Measurements from ENCODE around the gene MELTF. TPM values are rescaled to one million over a fixed set of nuclear protein-coding genes. Genes with fewer than 3 reads are reported as not detected.

MELTF gene
- total RNA-seq, 1 experiment from 2014 or later, result 9.2 TPM

- no peaks in the 10 kb centered on the region for H3K23me2 ChIP-seq (ENCODE audit: insufficient read length, low read depth, low read length, poor library complexity, severe bottlenecking)
- H3K4me2 ChIP-seq (ENCODE audit: insufficient read depth, insufficient read length, low read length), result no peak overlapping the region
- H2BK120ac ChIP-seq (ENCODE audit: low read depth, low read length, poor library complexity, severe bottlenecking), result no peak overlapping the region
- H3K23ac ChIP-seq (ENCODE audit: insufficient read length, low read depth, low read length), result peak overlapping the region; percentile 27
- Mint-ChIP-seq H3K36me3 (ENCODE audit: insufficient read depth in 1 of 3, low read depth in 3 of 3) (no peaks in the 10 kb centered on the region), H3K9me3 (no peaks in the 10 kb centered on the region), H3K27ac (no peak overlapping the region), H3K27me3 (ENCODE audit: low read depth) (no peaks in the 10 kb centered on the region; the same call in 1 of the 2 replicates), H3K4me3 (no peak overlapping the region), H3K4me1 (peaks cover 0 to 7% of the 10 kb centered on the region in 2 experiments; a peak in 2 of 4 replicates)
- no peak overlapping the region for H4K5ac ChIP-seq (ENCODE audit: insufficient read length, low read depth, low read length)
- H3K27me3 ChIP-seq (ENCODE audit: insufficient read depth, low read length), result no peaks in the 10 kb centered on the region
- H3T11ph ChIP-seq (ENCODE audit: low read length), result no peak overlapping the region
- H3K4ac ChIP-seq (ENCODE audit: low read depth, low read length), result no peak overlapping the region
- no peak overlapping the region for H3K56ac ChIP-seq (ENCODE audit: insufficient read length, low read depth, low read length)
- peak overlapping the region; percentile 7 for H3K18ac ChIP-seq (ENCODE audit: insufficient read length, low read depth, low read length)
- no peak overlapping the region for H2BK15ac ChIP-seq (ENCODE audit: low read depth, low read length)
- DNase-seq, result no peak
- H4K91ac ChIP-seq (ENCODE audit: insufficient read length, low read depth, low read length), result no peak overlapping the region
- no peak overlapping the region for H2BK12ac ChIP-seq (ENCODE audit: insufficient read length, low read depth, low read length)
- H3K4me1 ChIP-seq (ENCODE audit: insufficient read depth, low read length), result no peaks in the 10 kb centered on the region
- H3K9me3 ChIP-seq (ENCODE audit: control insufficient read depth, low read depth, low read length), result no peaks in the 10 kb centered on the region
- no peak overlapping the region for H2AFZ ChIP-seq (ENCODE audit: low read length)
- H3K27ac ChIP-seq (ENCODE audit: insufficient read length, low read depth, low read length), result no peak overlapping the region
- no peak overlapping the region; the same call in 1 of the 2 replicates for H3K14ac ChIP-seq (ENCODE audit: insufficient read depth, low read length)
- H2BK5ac ChIP-seq (ENCODE audit: insufficient read length, low read length), result no peak overlapping the region
- H3K9ac ChIP-seq (ENCODE audit: extremely low read depth, insufficient read length, low read length), result no peak overlapping the region
- H3K79me1 ChIP-seq (ENCODE audit: insufficient read depth, low read depth, low read length, poor library complexity, severe bottlenecking), result no peaks in the 10 kb centered on the region
- WGBS (ENCODE audit: extremely low coverage, insufficient read length, low lambda C conversion rate), result no CpG with 5 or more reads among the region's 19 CpGs
- no peak overlapping the region for H2AK5ac ChIP-seq (ENCODE audit: insufficient read length, low read length)
- H3K79me2 ChIP-seq (ENCODE audit: insufficient read depth, low read length), result no peaks in the 10 kb centered on the region
- peak overlapping the region; percentile 69 for H4K8ac ChIP-seq (replicated peaks; ENCODE audit: insufficient read length, low read depth, low read length)
- H2BK20ac ChIP-seq (ENCODE audit: low read depth, low read length, poor library complexity, severe bottlenecking), result no peak overlapping the region
- H4K20me1 ChIP-seq (ENCODE audit: control insufficient read depth, insufficient read depth, insufficient read length), result no peaks in the 10 kb centered on the region
- TF ChIP-seq, protein P1, sequence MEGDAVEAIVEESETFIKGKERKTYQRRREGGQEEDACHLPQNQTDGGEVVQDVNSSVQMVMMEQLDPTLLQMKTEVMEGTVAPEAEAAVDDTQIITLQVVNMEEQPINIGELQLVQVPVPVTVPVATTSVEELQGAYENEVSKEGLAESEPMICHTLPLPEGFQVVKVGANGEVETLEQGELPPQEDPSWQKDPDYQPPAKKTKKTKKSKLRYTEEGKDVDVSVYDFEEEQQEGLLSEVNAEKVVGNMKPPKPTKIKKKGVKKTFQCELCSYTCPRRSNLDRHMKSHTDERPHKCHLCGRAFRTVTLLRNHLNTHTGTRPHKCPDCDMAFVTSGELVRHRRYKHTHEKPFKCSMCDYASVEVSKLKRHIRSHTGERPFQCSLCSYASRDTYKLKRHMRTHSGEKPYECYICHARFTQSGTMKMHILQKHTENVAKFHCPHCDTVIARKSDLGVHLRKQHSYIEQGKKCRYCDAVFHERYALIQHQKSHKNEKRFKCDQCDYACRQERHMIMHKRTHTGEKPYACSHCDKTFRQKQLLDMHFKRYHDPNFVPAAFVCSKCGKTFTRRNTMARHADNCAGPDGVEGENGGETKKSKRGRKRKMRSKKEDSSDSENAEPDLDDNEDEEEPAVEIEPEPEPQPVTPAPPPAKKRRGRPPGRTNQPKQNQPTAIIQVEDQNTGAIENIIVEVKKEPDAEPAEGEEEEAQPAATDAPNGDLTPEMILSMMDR (conservative IDR thresholded peaks at IDR 0.05), result no peak
Measured at GRCh38 chr3:196995027-196995426, 34.6 kb downstream of the MELTF start.

All from H9 (cell line).